Caco-2 (cell line): ENCODE measurements around the gene MFNG. TPM values are rescaled to one million over a fixed set of nuclear protein-coding genes. Genes with fewer than 3 reads are reported as not detected.

Source experiments
- BruUV-seq: library from RNA; stranded (reverse); fragments of 400-500 nt; replicated peaks from 2 replicates; lab custom pipeline; 2021; lab: Mats Ljungman, UMichigan
- CTCF ChIA-PET: fragments of 300-600 bp; sonication (Branson Sonifier 250); formaldehyde crosslinking; loops from one replicate; lab custom pipeline; 2022; ENCODE audit warnings: antibody characterized with exemption; lab: Charles Lee
- POLR2A ChIA-PET: fragments of 300-600 bp; sonication (Branson Sonifier 250); formaldehyde crosslinking; loops from one replicate; lab custom pipeline; 2022; ENCODE audit warnings: antibody characterized with exemption; lab: Charles Lee
- DNase-seq, 2 experiments: peaks; one replicate each; pipeline versions ENCODE4 v3.0.0 to v3.0.0-alpha.2; 2020 to 2022
- H3K27me3 ChIP-seq: replicated peaks from 2 replicates; pipeline ENCODE4 v1.6.0; 2011; ENCODE audit warnings: low read length; ENCODE audit not compliant: control insufficient read depth, insufficient read depth
- H3K36me3 ChIP-seq: 2 replicates; pipeline ENCODE4 v1.5.1; 2011; ENCODE audit warnings: low read length; ENCODE audit not compliant: control insufficient read depth, insufficient read depth
- H3K4me1 ChIP-seq: fragments of 250-450 bp; sonication (Bioruptor Pico); 2 replicates; pipeline ENCODE4 v1.5.1; 2020; ENCODE audit warnings: mild to moderate bottlenecking
- H3K4me3 ChIP-seq: 2 replicates; pipeline ENCODE4 v1.5.1; 2011; ENCODE audit warnings: low read depth, mild to moderate bottlenecking, control low read depth, low read length
- H3K9me3 ChIP-seq: fragments of 250-450 bp; sonication (Bioruptor Pico); 2 replicates; pipeline ENCODE4 v1.5.1; 2020; ENCODE audit warnings: mild to moderate bottlenecking, moderate library complexity
- H3K27ac Mint-ChIP-seq: one replicate; pipeline ENCODE4 v1.8.0; 2022; ENCODE audit warnings: mixed read lengths; ENCODE audit not compliant: unreplicated experiment
- H3K27me3 Mint-ChIP-seq: one replicate; pipeline ENCODE4 v1.8.0; 2022; ENCODE audit warnings: mixed read lengths; ENCODE audit not compliant: insufficient read depth, unreplicated experiment
- H3K36me3 Mint-ChIP-seq: one replicate; pipeline ENCODE4 v1.8.0; 2022; ENCODE audit warnings: mild to moderate bottlenecking, mixed read lengths; ENCODE audit not compliant: insufficient read depth, unreplicated experiment
- H3K4me1 Mint-ChIP-seq: one replicate; pipeline ENCODE4 v1.8.0; 2022; ENCODE audit warnings: low read depth, mixed read lengths; ENCODE audit not compliant: unreplicated experiment
- H3K4me3 Mint-ChIP-seq: one replicate; pipeline ENCODE4 v1.8.0; 2022; ENCODE audit warnings: mild to moderate bottlenecking, moderate library complexity, mixed read lengths; ENCODE audit not compliant: unreplicated experiment
- H3K9me3 Mint-ChIP-seq: one replicate; pipeline ENCODE4 v1.8.0; 2022; ENCODE audit warnings: mixed read lengths; ENCODE audit not compliant: unreplicated experiment
- CTCF ChIP-seq, 2 experiments: fragments of 200-600 bp in 1 of 2; IDR thresholded peaks; 1 replicate in 1 of 2; 2 replicates in 1 of 2; pipeline versions ENCODE4 v1.5.1 to v1.8.0; 2011 to 2022; ENCODE audit warnings: antibody characterized with exemption in 1 of 2, control low read depth in 1 of 2, inconsistent platforms in 1 of 2, low read depth in 1 of 2, low read length in 1 of 2, mild to moderate bottlenecking in 1 of 2, moderate library complexity in 1 of 2; ENCODE audit not compliant: insufficient read depth in 1 of 2, severe bottlenecking in 1 of 2, unreplicated experiment in 1 of 2
- intact Hi-C: fragments of 100-400 bp; cut with micrococcal nuclease; formaldehyde crosslinking; loops from one replicate; pipeline ENCODE4 v1.10.0; 2022; ENCODE audit not compliant: unreplicated experiment
- total RNA-seq: library from RNA; stranded (reverse); gene quantifications from 2 replicates; pipeline ENCODE4 v1.2.3, GENCODE V29; 2022

The MFNG gene
- total RNA-seq, 1 experiment from 2014 or later = 3.6 TPM

- Mint-ChIP-seq H3K9me3 (no peaks in the 10 kb centered on the region), H3K36me3 (peaks cover 46% of the 10 kb centered on the region), H3K4me1 (peaks cover 46% of the 10 kb centered on the region), H3K27me3 (no peaks in the 10 kb centered on the region), H3K4me3 (peak overlapping the region; percentile 80), H3K27ac (peak overlapping the region; percentile 99)
- H3K27me3 ChIP-seq = no peaks in the 10 kb centered on the region
- BruUV-seq = TSS peak; percentile 71
- no peaks in the 10 kb centered on the region; the same call in 1 of the 2 replicates for H3K36me3 ChIP-seq
- H3K4me1 ChIP-seq = peaks cover 45% of the 10 kb centered on the region
- TF ChIP-seq CTCF (IDR thresholded peaks at IDR 0.05; ENCODE audit: insufficient read depth in 1 of 2, low read depth in 1 of 2, low read length in 1 of 2, severe bottlenecking in 1 of 2, unreplicated experiment in 1 of 2) = no peak
- H3K9me3 ChIP-seq = no peaks in the 10 kb centered on the region
- ChIA-PET POLR2A (interaction anchor here (1.0 to 2.3 kb wide), 2 partner anchors 11 to 17 kb away, joined by 5 to 15 read pairs; partner anchors contain the start of gene CARD10), CTCF (interaction anchor here (0.7 to 1.6 kb wide), 8 partner anchors 11 to 458 kb away, joined by 3 to 13 read pairs (median 4); partner anchors contain the start of genes CARD10 and MFNG)
- DNase-seq = peak; percentile 94 to 97
- peak overlapping the region; percentile 11 for H3K4me3 ChIP-seq
- intact Hi-C loops = loop anchor here (1.0 to 5.0 kb wide), 3 partner anchors 11 to 179 kb away; partner anchors contain the start of gene CARD10
These were observed 15.6 kb upstream of the MFNG start for GRCh38 chr22:37501610-37502341.

- Mint-ChIP-seq H3K27me3 (no peaks in the 10 kb centered on the region), H3K4me1 (peaks cover 46% of the 10 kb centered on the region), H3K9me3 (no peaks in the 10 kb centered on the region), H3K36me3 (peaks cover 46% of the 10 kb centered on the region), H3K4me3 (peak overlapping the region; percentile 80), H3K27ac (peak overlapping the region; percentile 99)
- Histone ChIP-seq H3K27me3 (no peaks in the 10 kb centered on the region), H3K4me3 (peak overlapping the region; percentile 5), H3K36me3 (peaks cover 2% of the 10 kb centered on the region), H3K4me1 (peaks cover 45% of the 10 kb centered on the region), H3K9me3 (no peaks in the 10 kb centered on the region)
- BruUV-seq = no TSS peak
- intact Hi-C loops = loop anchor here (5.0 kb wide), 1 partner anchor 179 kb away; no protein-coding TSS in a partner anchor
- ChIA-PET CTCF (interaction anchor here (0.8 to 1.6 kb wide), 3 partner anchors 11 to 29 kb away, joined by 3 to 13 read pairs (median 10); partner anchors contain the start of gene CARD10), POLR2A (interaction anchor here (1.0 to 2.3 kb wide), 2 partner anchors 11 to 18 kb away, joined by 5 to 15 read pairs; partner anchors contain the start of gene CARD10)
- TF ChIP-seq CTCF (IDR thresholded peaks at IDR 0.05; ENCODE audit: insufficient read depth in 1 of 2, low read depth in 1 of 2, low read length in 1 of 2, severe bottlenecking in 1 of 2, unreplicated experiment in 1 of 2) = no peak
- no peak for DNase-seq
These were observed 14.8 kb upstream of the MFNG start for GRCh38 chr22:37500745-37501609.
